HL-60/S4 treated with retinoic acid at 250 ng/mL for 4 days and 3 days (cell line): ENCODE data around the gene TCF12.

Experiments
- in situ Hi-C: fragments of 300-500 bp; cut with MboI; formaldehyde crosslinking; loops from 2 replicates; pipeline ENCODE4 v1.7.0; 2022; ENCODE audit warnings: low sequenced_read_pairs

The TCF12 gene

GRCh38 chr15:57282686-57283085 lies 364.2 kb downstream of the TCF12 start:
- in situ Hi-C loops: no loop called here

GRCh38 chr15:57283774-57284503 lies 365.5 kb downstream of the TCF12 start:
- in situ Hi-C loops: no loop called here

GRCh38 chr15:57284535-57284934 lies 366.1 kb downstream of the TCF12 start:
- in situ Hi-C loops: no loop called here

- in situ Hi-C loops: no loop called here
Observed at GRCh38 chr15:57285386-57285785, 366.9 kb downstream of the TCF12 start.

GRCh38 chr15:57286446-57287122 lies 368.1 kb downstream of the TCF12 start:
- in situ Hi-C loops: no loop called here

GRCh38 chr15:57287123-57287521 lies 368.7 kb downstream of the TCF12 start:
- in situ Hi-C loops: no loop called here

GRCh38 chr15:57288926-57289580 lies 370.6 kb downstream of the TCF12 start:
- in situ Hi-C loops: no loop called here

- in situ Hi-C loops: no loop called here
Observed at GRCh38 chr15:57290187-57290586, 371.7 kb downstream of the TCF12 start.

- in situ Hi-C loops: no loop called here
Observed at GRCh38 chr15:57290826-57291225, 372.4 kb downstream of the TCF12 start.

GRCh38 chr15:57296473-57297162 lies 378.2 kb downstream of the TCF12 start:
- in situ Hi-C loops: no loop called here

GRCh38 chr15:57297163-57297593 lies 378.7 kb downstream of the TCF12 start:
- in situ Hi-C loops: no loop called here

- in situ Hi-C loops: no loop called here
Observed at GRCh38 chr15:57297630-57298029, 379.2 kb downstream of the TCF12 start.

- in situ Hi-C loops: no loop called here
Observed at GRCh38 chr15:57298204-57298603, 379.8 kb downstream of the TCF12 start.

- in situ Hi-C loops: no loop called here
Observed at GRCh38 chr15:57298843-57299550, 380.6 kb downstream of the TCF12 start.

GRCh38 chr15:57301307-57301706 lies 382.9 kb downstream of the TCF12 start:
- in situ Hi-C loops: loop anchor here (10.0 to 25.0 kb wide), 4 partner anchors 157 to 814 kb away; partner anchors contain the start of gene TCF12

GRCh38 chr15:57302640-57303257 lies 384.3 kb downstream of the TCF12 start:
- in situ Hi-C loops: loop anchor here (10.0 to 25.0 kb wide), 4 partner anchors 158 to 815 kb away; partner anchors contain the start of gene TCF12

- in situ Hi-C loops: loop anchor here (10.0 to 25.0 kb wide), 4 partner anchors 160 to 818 kb away; partner anchors contain the start of gene TCF12
Observed at GRCh38 chr15:57305009-57305408, 386.6 kb downstream of the TCF12 start.

- in situ Hi-C loops: loop anchor here (10.0 to 25.0 kb wide), 4 partner anchors 162 to 819 kb away; partner anchors contain the start of gene TCF12
Observed at GRCh38 chr15:57306161-57306943, 387.9 kb downstream of the TCF12 start.

GRCh38 chr15:57306944-57307411 lies 388.5 kb downstream of the TCF12 start:
- in situ Hi-C loops: loop anchor here (10.0 to 25.0 kb wide), 4 partner anchors 162 to 820 kb away; partner anchors contain the start of gene TCF12
